OCI-LY7 (cell line): Measurements from ENCODE around the gene TNN. TPM values are rescaled to one million over a fixed set of nuclear protein-coding genes. Genes with fewer than 3 reads are reported as not detected.

ENCODE experiments used
- BruUV-seq: library from RNA; stranded (reverse); fragments of 400-500 nt; replicated peaks from 2 replicates; lab custom pipeline; 2021; lab: Mats Ljungman, UMichigan
- CTCF ChIA-PET: fragments of 300-600 bp; sonication (Branson Sonifier 250); formaldehyde crosslinking; loops from one replicate; lab custom pipeline; 2022; ENCODE audit warnings: antibody characterized with exemption; ENCODE audit not compliant: unreplicated experiment; lab: Charles Lee
- POLR2A ChIA-PET: fragments of 300-600 bp; sonication (Branson Sonifier 250); formaldehyde crosslinking; loops from one replicate; lab custom pipeline; 2022; ENCODE audit warnings: antibody characterized with exemption; lab: Charles Lee
- DNase-seq: peaks from one replicate; pipeline ENCODE4 v3.0.0-alpha.2; 2015; ENCODE audit warnings: low spot score
- H2AFZ ChIP-seq: fragments of 200-600 bp; sonication (generic), shearing (Covaris generic); 2 replicates; pipeline ENCODE4 v1.6.1; 2014; ENCODE audit warnings: mild to moderate bottlenecking, antibody characterized with exemption, low read length, moderate library complexity
- H3K27ac ChIP-seq: fragments of 200-600 bp; sonication (generic); 2 replicates; pipeline ENCODE4 v1.5.1; 2014; ENCODE audit warnings: mixed run types, low read depth, mild to moderate bottlenecking, moderate library complexity, low read length, inconsistent platforms; ENCODE audit not compliant: poor library complexity, severe bottlenecking
- H3K36me3 ChIP-seq: fragments of 200-600 bp; sonication (generic); 2 replicates; pipeline ENCODE4 v1.6.1; 2014; ENCODE audit warnings: mild to moderate bottlenecking, antibody characterized with exemption, low read length, moderate library complexity, mixed read lengths; ENCODE audit not compliant: insufficient read depth
- H3K4me1 ChIP-seq: fragments of 200-600 bp; sonication (generic); 2 replicates; pipeline ENCODE4 v1.5.1; 2014; ENCODE audit warnings: mild to moderate bottlenecking, low read length; ENCODE audit not compliant: insufficient read depth, poor library complexity, severe bottlenecking
- H3K4me2 ChIP-seq: fragments of 200-600 bp; sonication (generic); 2 replicates; pipeline ENCODE4 v1.6.1; 2014; ENCODE audit warnings: mild to moderate bottlenecking, low read length
- H3K4me3 ChIP-seq: fragments of 200-600 bp; sonication (generic); 2 replicates; pipeline ENCODE4 v1.5.1; 2014; ENCODE audit warnings: mild to moderate bottlenecking, low read depth, low read length; ENCODE audit not compliant: poor library complexity, severe bottlenecking
- H3K79me2 ChIP-seq: fragments of 200-600 bp; sonication (generic); 2 replicates; pipeline ENCODE4 v1.6.1; 2016; ENCODE audit warnings: low read depth, mild to moderate bottlenecking, low read length, moderate library complexity, mixed read lengths; ENCODE audit not compliant: insufficient read depth
- H3K9me2 ChIP-seq: fragments of 200-600 bp; sonication (generic); 2 replicates; pipeline ENCODE4 v1.6.1; 2016; ENCODE audit warnings: mild to moderate bottlenecking, low read length, mixed read lengths; ENCODE audit not compliant: insufficient read depth
- H3K9me3 ChIP-seq: fragments of 200-600 bp; sonication (generic); 2 replicates; pipeline ENCODE4 v1.6.1; 2014; ENCODE audit warnings: mild to moderate bottlenecking, mixed run types, low read length, mixed read lengths
- H4K20me1 ChIP-seq: fragments of 200-600 bp; sonication (generic); 2 replicates; pipeline ENCODE4 v1.6.1; 2014; ENCODE audit warnings: mild to moderate bottlenecking, antibody characterized with exemption, low read length, moderate library complexity, mixed read lengths; ENCODE audit not compliant: insufficient read depth
- CTCF ChIP-seq: fragments of 200-600 bp; sonication (generic); conservative IDR thresholded peaks from 2 replicates; pipeline ENCODE4 v1.5.1; 2014; ENCODE audit warnings: mild to moderate bottlenecking, antibody characterized with exemption, low read length, moderate library complexity, mixed read lengths
- EZH2phosphoT487 ChIP-seq: fragments of 200-600 bp; sonication (generic); IDR thresholded peaks from 2 replicates; pipeline ENCODE4 v1.6.1; 2018; ENCODE audit warnings: low read depth, borderline replicate concordance, mild to moderate bottlenecking, mixed run types, antibody characterized with exemption, low read length, moderate library complexity, mixed read lengths
- intact Hi-C: fragments of 100-400 bp; cut with micrococcal nuclease; formaldehyde crosslinking; loops from one replicate; pipeline ENCODE4 v1.10.0; 2022; ENCODE audit not compliant: unreplicated experiment
- total RNA-seq, 2 experiments: library from RNA; depleted of rRNA in 1 of 2; stranded (reverse); fragments of >200 nt in 1 of 2; shearing (Covaris generic) in 1 of 2; gene quantifications; 2 replicates each; pipeline ENCODE4 v1.2.3, GENCODE V29; 2014 to 2022

Gene TNN
- total RNA-seq, 2 experiments from 2014 or later = not detected

DNA sequence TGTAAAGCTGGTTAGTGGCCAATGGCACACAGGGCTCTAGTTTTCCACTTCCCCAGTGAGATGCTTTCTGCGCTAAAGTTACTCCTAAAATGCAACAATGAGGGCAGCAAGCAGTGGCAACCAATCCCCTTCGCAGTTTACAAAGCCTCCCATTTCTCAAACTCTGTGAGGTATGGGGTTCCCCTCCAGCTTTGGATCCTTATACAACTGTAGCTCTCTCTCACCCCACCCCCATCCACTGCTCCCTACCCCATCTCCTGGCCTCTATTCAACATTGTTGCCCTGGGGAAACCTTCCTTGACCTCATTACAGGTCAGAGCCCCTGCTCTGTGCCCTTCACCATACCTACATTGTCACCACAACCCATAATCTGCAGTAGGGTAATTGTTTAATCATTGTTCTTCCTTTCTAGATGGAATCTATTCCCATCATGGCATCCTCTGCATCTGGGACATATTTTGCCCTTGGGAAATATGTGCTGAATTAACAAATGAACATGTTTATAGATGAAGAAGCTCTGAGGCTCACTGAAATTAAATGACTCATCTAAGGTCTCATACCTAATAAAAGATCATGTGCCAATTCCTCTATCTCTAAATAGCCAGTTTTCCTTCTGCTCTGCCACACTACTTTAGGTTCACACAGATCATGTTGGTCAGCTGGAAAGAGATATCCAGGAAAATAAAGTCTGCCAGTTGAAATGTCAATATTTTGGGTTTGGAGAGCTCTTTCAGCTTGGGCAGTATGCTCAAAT lies 112.4 kb downstream of the TNN start:
- H3K27ac ChIP-seq = no peak overlapping the region
- peaks cover 3% of the 10 kb centered on the region; the same call in 1 of the 2 replicates for H4K20me1 ChIP-seq
- no TSS peak for BruUV-seq
- no peak overlapping the region for H3K4me3 ChIP-seq
- POLR2A ChIA-PET = interaction anchor here (0.6 to 3.7 kb wide), 5 partner anchors 8 to 104 kb away, joined by 3 to 18 read pairs (median 3); no protein-coding TSS in a partner anchor
- 0 out of 2 replicates have a peak overlapping the region, but pooled peaks have one; percentile 0 for H3K4me2 ChIP-seq
- H3K36me3 ChIP-seq = peaks cover 89% of the 10 kb centered on the region
- H3K9me2 ChIP-seq = no peaks in the 10 kb centered on the region
- peaks cover 89% of the 10 kb centered on the region for H3K79me2 ChIP-seq
- intact Hi-C loops = no loop called here
- DNase-seq = no peak
- peaks cover 3% of the 10 kb centered on the region; the same call in 1 of the 2 replicates for H3K9me3 ChIP-seq
- CTCF ChIA-PET = interaction anchor here (1.1 kb wide), 1 partner anchor 11 kb away, joined by 4 read pairs; no protein-coding TSS in a partner anchor
- no peak overlapping the region for H2AFZ ChIP-seq
- H3K4me1 ChIP-seq = peaks cover 48% of the 10 kb centered on the region
- TF ChIP-seq CTCF (no peak), EZH2phosphoT487 (no peak)

DNA sequence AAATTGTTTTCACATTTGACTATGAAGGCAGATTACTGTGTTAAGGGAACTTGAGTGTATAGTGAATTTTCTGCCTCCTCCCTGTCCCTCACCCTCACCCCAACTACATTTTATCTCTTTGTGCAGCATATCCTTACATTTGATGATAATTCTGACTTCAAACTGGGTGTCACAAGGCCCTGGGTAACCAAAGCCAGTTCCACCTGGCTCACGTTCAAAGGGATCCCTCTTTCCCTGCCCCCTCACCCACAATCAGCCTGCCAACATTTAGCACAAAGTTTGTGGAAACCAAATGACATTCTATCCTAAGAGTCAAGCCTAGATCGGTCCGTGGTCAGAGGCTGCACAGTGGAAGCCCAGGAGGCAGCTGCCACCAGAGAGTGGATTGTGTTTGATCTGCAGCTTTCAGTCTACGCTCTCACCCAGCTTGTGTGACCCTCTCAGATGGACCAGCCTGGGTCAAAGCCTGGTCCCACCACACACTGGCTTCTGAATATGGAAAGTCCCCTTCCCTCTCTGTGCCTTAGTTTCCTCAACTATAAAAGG lies 114.6 kb downstream of the TNN start:
- Histone ChIP-seq H3K79me2 (peaks cover 99% of the 10 kb centered on the region), H3K4me2 (no peak overlapping the region), H2AFZ (no peak overlapping the region), H4K20me1 (peaks cover 12% of the 10 kb centered on the region; the same call in 1 of the 2 replicates), H3K4me3 (no peak overlapping the region), H3K4me1 (peaks cover 66% of the 10 kb centered on the region), H3K27ac (no peak overlapping the region), H3K9me2 (no peaks in the 10 kb centered on the region), H3K36me3 (peaks cover 93% of the 10 kb centered on the region), H3K9me3 (no peaks in the 10 kb centered on the region)
- BruUV-seq = no TSS peak
- TF ChIP-seq EZH2phosphoT487 = no peak
- no peak for TF ChIP-seq CTCF
- CTCF ChIA-PET = no interaction called here
- POLR2A ChIA-PET = interaction anchor here (1.3 to 2.1 kb wide), 4 partner anchors 8 to 27 kb away, joined by 4 to 8 read pairs (median 6); no protein-coding TSS in a partner anchor
- no peak for DNase-seq
- intact Hi-C loops = no loop called here
